ENCODE data around the gene UBXN6. TPM values are rescaled to one million over a fixed set of nuclear protein-coding genes. Genes with fewer than 3 reads are reported as not detected.

UBXN6 gene
- total RNA-seq, result 91.8 and 131 TPM in 2 replicates

GRCh38 chr19:4457654-4458395 is at the start of gene UBXN6:
Gene UBXN6, minus strand, starts transcription at chr19:4457794. Its CDS starts 97 bp downstream, at chr19:4457697.

GRCh38 chr19:4472174-4472974 is 14.8 kb upstream of the UBXN6 start, which contains the start of gene HDGFL2:
Gene HDGFL2, plus strand, starts transcription at chr19:4472297. Its CDS starts 54 bp downstream, at chr19:4472351.

GRCh38 chr19:4402171-4403004 is 55.2 kb downstream of the UBXN6 start, which contains the start of gene CHAF1A:
Gene CHAF1A, plus strand, starts transcription at chr19:4402640. Its CDS starts 123 bp downstream, at chr19:4402763.

GRCh38 chr19:4400135-4400936 is 57.3 kb downstream of the UBXN6 start, which contains the start of gene SH3GL1:
Gene SH3GL1, minus strand, starts transcription at chr19:4400547. Its CDS starts 179 bp downstream, at chr19:4400368.

Other genes with a start within 250 kb of the UBXN6 start
- gene EBI3, start 228.3 kb downstream of the UBXN6 start, total RNA-seq, result 0.83 TPM in 1 of 2 replicates, not detected in the other
- gene YJU2, start 210.7 kb downstream of the UBXN6 start, total RNA-seq, result 12.1 and 20.2 TPM in 2 replicates
- gene SHD, start 178.5 kb downstream of the UBXN6 start, total RNA-seq, result not detected in 2 replicates
- gene TMIGD2, start 155.4 kb downstream of the UBXN6 start, total RNA-seq, result not detected in 2 replicates
- gene FSD1, start 153.2 kb downstream of the UBXN6 start, total RNA-seq, result 12.9 and 19.2 TPM in 2 replicates
- 5.1 and 5.5 TPM in 2 replicates for gene STAP2, start 119.0 kb downstream of the UBXN6 start, total RNA-seq
- 4.5 and 7.6 TPM in 2 replicates for gene MPND, start 114.2 kb downstream of the UBXN6 start, total RNA-seq
- gene SH3GL1, start 57.2 kb downstream of the UBXN6 start, total RNA-seq, result 50.9 and 51.3 TPM in 2 replicates
- 7.9 and 10.9 TPM in 2 replicates for gene CHAF1A, start 55.2 kb downstream of the UBXN6 start, total RNA-seq
- gene HDGFL2, start 14.5 kb upstream of the UBXN6 start, total RNA-seq, result 64.4 and 64.8 TPM in 2 replicates
- gene PLIN4, start 60.7 kb upstream of the UBXN6 start, total RNA-seq, result 0.73 and 8.9 TPM in 2 replicates
- not detected in 2 replicates for gene PLIN5, start 77.4 kb upstream of the UBXN6 start, total RNA-seq
- gene LRG1, start 82.2 kb upstream of the UBXN6 start, total RNA-seq, result not detected in 2 replicates
- 0.29 and 0.50 TPM in 2 replicates for gene SEMA6B, start 101.9 kb upstream of the UBXN6 start, total RNA-seq
- gene TNFAIP8L1, start 181.7 kb upstream of the UBXN6 start, total RNA-seq, result 2.0 and 5.1 TPM in 2 replicates
- gene MYDGF, start 212.5 kb upstream of the UBXN6 start, total RNA-seq, result 175 and 218 TPM in 2 replicates

Data from smooth muscle cell of trachea (primary cell).